ENCODE results near the gene APC2. TPM values are rescaled to one million over a fixed set of nuclear protein-coding genes. Genes with fewer than 3 reads are reported as not detected.

Gene APC2
- total and polyA plus RNA-seq, 2 donors (not counting 1 experiment from before 2014, with no cell fraction given), result 0.12 to 0.16 TPM

GRCh38 chr19:1495799-1496713, 46.1 kb downstream of the APC2 start:
- WGBS (ENCODE audit: insufficient coverage), result 86% methylated on average over 40 of the region's 40 CpGs
- TF ChIP-seq, protein P1, sequence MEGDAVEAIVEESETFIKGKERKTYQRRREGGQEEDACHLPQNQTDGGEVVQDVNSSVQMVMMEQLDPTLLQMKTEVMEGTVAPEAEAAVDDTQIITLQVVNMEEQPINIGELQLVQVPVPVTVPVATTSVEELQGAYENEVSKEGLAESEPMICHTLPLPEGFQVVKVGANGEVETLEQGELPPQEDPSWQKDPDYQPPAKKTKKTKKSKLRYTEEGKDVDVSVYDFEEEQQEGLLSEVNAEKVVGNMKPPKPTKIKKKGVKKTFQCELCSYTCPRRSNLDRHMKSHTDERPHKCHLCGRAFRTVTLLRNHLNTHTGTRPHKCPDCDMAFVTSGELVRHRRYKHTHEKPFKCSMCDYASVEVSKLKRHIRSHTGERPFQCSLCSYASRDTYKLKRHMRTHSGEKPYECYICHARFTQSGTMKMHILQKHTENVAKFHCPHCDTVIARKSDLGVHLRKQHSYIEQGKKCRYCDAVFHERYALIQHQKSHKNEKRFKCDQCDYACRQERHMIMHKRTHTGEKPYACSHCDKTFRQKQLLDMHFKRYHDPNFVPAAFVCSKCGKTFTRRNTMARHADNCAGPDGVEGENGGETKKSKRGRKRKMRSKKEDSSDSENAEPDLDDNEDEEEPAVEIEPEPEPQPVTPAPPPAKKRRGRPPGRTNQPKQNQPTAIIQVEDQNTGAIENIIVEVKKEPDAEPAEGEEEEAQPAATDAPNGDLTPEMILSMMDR (IDR thresholded peaks at IDR 0.05), result no peak
- TF ChIP-seq EZH2 (IDR thresholded peaks at IDR 0.05; ENCODE audit: borderline replicate concordance, insufficient read depth, low read depth, low read length, poor library complexity, severe bottlenecking), result no peak
- H2AFZ ChIP-seq (ENCODE audit: insufficient read depth, low read depth, low read length, poor library complexity, severe bottlenecking), result no peak overlapping the region
- peaks cover 0 to 4% (median 0%) of the 10 kb centered on the region in 3 donors for H3K9me3 ChIP-seq (ENCODE audit: control extremely low read depth in 1 of 3, control insufficient read depth in 2 of 3, insufficient read depth in 1 of 3, low read length in 2 of 3)
- Mint-ChIP-seq H3K27ac (no peak overlapping the region), H3K4me1 (peaks cover 5% of the 10 kb centered on the region), H3K27me3 (peaks cover 4% of the 10 kb centered on the region), H3K4me3 (no peak overlapping the region), H3K9me3 (ENCODE audit: insufficient read depth) (no peaks in the 10 kb centered on the region)
- no peak overlapping the region for H3K4me3 ChIP-seq (ENCODE audit: control extremely low read depth in 1 of 5, extremely low read depth in 1 of 5, insufficient read depth in 1 of 5, low read depth in 2 of 5, low read length in 4 of 5)
- no peak overlapping the region for H3K4me2 ChIP-seq (replicated peaks; ENCODE audit: low read depth, low read length, poor library complexity, severe bottlenecking)
- no peaks in the 10 kb centered on the region for H4K20me1 ChIP-seq (ENCODE audit: control insufficient read depth, insufficient read depth, low read length, poor library complexity, severe bottlenecking)
- ATAC-seq (ENCODE audit: low read depth) (no peak), DNase-seq (no peak)
- peaks cover 0 to 13% (median 2%) of the 10 kb centered on the region in 4 experiments for H3K27me3 ChIP-seq (replicated peaks in 1 of 4; ENCODE audit: control extremely low read depth in 1 of 4, control insufficient read depth in 3 of 4, insufficient read depth in 4 of 4, low read length in 3 of 4)
- intact Hi-C loops (cut with micrococcal nuclease), result no loop called here
- no peak overlapping the region for H3K27ac ChIP-seq (ENCODE audit: low read length in 2 of 2)
- ChIA-PET CTCF (no interaction called here), POLR2A (interaction anchor here (0.6 kb wide), 1 partner anchor 112 kb away, joined by 3 read pairs; no protein-coding TSS in a partner anchor)
- no peaks in the 10 kb centered on the region for H3K36me3 ChIP-seq (replicated peaks in 1 of 2; ENCODE audit: control extremely low read depth in 1 of 2, control insufficient read depth in 1 of 2, extremely low read depth in 1 of 2, insufficient read depth in 2 of 2, low read length in 1 of 2)
- no peaks in the 10 kb centered on the region for H3K79me2 ChIP-seq (ENCODE audit: control insufficient read depth, insufficient read depth, low read length)
- H3K4me1 ChIP-seq (ENCODE audit: control insufficient read depth in 2 of 2, insufficient read depth in 2 of 2, low read length in 2 of 2), result peaks cover 4 to 8% of the 10 kb centered on the region in 2 donors
- H3K9ac ChIP-seq (ENCODE audit: low read length), result no peak overlapping the region
